Fibroblast of villous mesenchyme (primary cell): Measurements from ENCODE around the gene ABHD5. TPM values are rescaled to one million over a fixed set of nuclear protein-coding genes. Genes with fewer than 3 reads are reported as not detected.

Experiments
- DNase-seq: peaks from one replicate; pipeline ENCODE4 v3.0.0-alpha.2; 2010; ENCODE audit warnings: low read depth
- H3K4me3 ChIP-seq: 2 replicates; pipeline ENCODE4 v1.5.1; 2011; ENCODE audit warnings: low read depth, mild to moderate bottlenecking, low read length
- total RNA-seq: library from RNA; depleted of rRNA; stranded (reverse); fragments of >200 nt; gene quantifications from 2 replicates; pipeline ENCODE4 v1.2.3, GENCODE V29; 2012
- TF ChIP-seq, protein P1 (sequence below): IDR thresholded peaks from 2 replicates; pipeline ENCODE4 v1.5.1; 2012; ENCODE audit warnings: low read depth, mild to moderate bottlenecking, low read length; ENCODE audit not compliant: insufficient read depth

The ABHD5 gene
- total RNA-seq = 14.8 and 25.9 TPM in 2 replicates

DNA sequence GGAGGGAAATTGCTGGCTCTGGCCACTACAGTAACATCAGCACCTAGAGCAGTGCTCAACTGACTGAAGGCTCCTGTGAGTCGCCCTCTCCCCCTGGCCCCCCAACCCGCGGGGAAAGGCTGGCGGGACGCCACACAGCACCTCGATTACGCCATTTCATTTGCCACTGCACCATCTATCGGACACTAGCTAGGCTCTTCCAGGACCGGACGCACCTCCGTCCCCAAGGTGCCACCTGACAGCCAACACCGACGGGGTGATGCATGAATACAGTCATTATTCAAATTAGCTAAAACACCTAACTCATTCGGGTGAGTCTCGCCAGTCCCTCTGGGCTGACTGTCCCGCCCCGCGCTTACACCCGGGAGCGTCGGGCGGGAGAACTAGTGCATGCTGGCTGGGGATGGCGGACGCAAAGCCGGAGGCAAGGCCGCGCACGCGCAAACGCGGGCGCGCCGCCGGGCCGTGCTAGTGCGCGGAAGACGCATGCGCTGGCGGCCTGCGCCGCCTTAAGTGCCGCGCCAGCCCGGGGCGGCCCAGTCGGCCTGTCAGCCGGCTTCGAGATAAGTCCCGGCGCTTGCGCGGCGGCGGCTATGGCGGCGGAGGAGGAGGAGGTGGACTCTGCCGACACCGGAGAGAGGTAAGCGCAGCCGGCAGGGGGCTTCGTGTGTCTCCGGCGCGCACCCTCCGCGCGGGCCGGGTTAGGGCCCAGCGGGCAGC lies at the start of gene ABHD5:
Gene ABHD5 (plus strand): TSS at position 539 of the 720 bp plus-strand sequence. CDS start 55 bp downstream, at position 594.
- TF ChIP-seq, protein P1, sequence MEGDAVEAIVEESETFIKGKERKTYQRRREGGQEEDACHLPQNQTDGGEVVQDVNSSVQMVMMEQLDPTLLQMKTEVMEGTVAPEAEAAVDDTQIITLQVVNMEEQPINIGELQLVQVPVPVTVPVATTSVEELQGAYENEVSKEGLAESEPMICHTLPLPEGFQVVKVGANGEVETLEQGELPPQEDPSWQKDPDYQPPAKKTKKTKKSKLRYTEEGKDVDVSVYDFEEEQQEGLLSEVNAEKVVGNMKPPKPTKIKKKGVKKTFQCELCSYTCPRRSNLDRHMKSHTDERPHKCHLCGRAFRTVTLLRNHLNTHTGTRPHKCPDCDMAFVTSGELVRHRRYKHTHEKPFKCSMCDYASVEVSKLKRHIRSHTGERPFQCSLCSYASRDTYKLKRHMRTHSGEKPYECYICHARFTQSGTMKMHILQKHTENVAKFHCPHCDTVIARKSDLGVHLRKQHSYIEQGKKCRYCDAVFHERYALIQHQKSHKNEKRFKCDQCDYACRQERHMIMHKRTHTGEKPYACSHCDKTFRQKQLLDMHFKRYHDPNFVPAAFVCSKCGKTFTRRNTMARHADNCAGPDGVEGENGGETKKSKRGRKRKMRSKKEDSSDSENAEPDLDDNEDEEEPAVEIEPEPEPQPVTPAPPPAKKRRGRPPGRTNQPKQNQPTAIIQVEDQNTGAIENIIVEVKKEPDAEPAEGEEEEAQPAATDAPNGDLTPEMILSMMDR = peak; percentile 25
- DNase-seq = peak; percentile 95
- H3K4me3 ChIP-seq = peak within 1 kb of the TSS; percentile 82

DNA sequence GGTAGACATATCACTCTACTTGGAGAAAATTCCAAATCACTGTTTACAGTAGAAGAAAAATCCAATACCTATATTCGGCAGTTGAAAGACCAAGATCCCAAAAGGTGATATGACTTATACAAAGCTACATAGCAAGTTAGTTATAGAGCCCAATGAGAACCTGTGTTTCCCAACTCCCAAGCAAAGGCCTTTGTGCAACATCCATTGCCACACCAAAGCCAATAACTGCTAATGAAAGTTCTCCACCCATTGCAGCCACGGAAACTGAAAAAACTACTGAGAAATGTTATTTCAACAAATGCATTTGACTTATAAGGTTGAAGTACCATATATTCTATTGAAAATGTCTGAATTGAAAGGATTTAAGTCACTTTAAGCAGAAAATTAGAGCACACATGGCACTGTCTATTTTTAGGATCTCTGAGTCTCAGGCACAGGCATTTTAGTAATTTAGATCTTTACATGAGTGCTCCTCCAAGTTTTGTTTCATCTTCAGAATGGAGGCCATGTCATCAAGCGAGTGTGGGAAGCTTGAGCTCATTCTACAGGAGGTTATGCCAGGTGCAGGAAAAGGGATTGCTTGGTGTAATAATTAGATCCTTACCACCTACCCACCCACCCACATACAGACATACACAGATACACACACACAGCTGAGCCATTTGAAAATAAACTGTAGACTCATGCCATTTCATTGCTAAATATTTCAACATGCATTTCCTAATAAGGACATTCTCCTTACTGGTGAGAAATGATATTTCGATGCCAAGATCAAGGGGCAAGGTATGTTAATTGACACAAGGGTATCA lies 49.2 kb upstream of the ABHD5 start:
- TF ChIP-seq, protein P1 = no peak
- no peak for DNase-seq
- no peak overlapping the region for H3K4me3 ChIP-seq

DNA sequence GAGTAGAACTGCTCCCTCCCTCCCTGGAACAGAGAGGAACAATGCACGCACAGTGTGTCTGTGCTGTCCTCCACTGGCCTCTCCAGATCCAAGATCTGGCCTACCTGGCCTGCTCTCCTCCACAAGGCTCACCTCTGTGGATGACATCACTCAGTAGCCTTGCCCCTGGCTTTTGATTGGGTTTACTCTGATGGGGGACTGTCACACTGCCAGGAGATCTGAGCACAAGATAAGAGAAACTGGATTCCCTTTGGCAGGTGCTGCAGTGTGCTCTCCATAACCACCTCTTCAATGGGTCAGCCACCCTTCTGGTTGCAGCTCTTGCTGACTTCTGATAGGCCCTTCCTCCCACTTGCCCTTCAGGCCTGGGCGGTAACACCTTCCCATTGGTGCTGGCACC lies 46.3 kb upstream of the ABHD5 start:
- H3K4me3 ChIP-seq = no peak overlapping the region
- TF ChIP-seq, protein P1 = no peak
- no peak for DNase-seq

DNA sequence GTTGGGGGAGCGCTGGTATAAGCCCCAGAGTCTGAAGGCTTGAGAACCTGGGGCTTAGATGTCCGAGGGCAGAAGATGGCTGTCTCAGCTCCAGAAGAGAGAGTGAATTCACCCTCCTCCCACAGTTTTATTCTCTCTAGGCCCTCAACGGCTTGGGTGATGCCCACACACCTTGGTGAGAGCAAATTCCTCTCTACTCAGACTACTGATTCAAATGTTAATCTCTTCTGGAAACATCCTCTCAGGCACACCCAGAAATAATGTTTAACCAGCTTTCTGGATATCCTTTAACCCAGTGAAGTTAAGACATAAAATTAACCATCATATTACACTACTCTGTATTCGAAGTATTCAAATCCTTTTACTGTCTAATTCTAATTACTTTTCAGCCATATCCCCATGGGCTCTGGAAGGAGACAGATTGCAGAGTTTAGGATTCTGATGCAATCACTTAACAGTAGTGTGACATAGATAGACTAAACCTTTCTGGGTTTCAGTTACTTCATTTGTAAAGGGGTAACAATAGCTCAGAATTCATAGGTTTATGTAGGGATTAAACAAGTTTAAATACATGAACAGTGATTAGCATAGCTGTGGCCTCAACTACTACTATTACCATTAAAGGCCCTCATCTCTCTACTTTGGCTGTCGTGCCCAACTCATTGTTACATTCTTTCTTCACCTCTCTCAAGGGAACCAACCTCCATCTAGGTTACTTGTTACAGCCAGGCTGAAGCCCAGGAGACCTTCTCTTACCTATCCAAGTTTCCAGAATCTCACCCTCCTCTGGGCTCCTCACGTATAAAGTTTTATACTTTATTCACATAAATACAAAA lies 43.2 kb upstream of the ABHD5 start:
- H3K4me3 ChIP-seq = no peak overlapping the region
- no peak for DNase-seq
- TF ChIP-seq, protein P1 = no peak

DNA sequence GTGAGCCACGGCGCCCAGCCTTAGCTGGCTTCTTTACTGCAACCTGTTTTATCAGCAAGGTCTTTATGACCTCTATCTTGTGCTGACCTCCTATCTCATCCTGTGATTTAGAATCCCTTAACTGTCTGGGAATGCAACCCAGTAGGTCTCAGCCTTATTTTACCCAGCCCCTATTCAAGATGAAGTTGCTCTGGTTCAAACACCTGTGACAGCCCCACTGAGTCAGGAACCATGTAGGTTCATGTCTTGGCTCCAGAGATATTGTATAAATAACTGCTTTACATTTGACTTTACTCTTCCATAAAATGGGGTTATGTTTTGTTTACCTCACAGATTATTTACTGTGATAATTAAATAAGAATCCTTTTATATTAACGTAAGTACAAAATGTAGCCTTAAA lies 41.8 kb upstream of the ABHD5 start:
- DNase-seq = no peak
- no peak overlapping the region for H3K4me3 ChIP-seq
- TF ChIP-seq, protein P1 = no peak

DNA sequence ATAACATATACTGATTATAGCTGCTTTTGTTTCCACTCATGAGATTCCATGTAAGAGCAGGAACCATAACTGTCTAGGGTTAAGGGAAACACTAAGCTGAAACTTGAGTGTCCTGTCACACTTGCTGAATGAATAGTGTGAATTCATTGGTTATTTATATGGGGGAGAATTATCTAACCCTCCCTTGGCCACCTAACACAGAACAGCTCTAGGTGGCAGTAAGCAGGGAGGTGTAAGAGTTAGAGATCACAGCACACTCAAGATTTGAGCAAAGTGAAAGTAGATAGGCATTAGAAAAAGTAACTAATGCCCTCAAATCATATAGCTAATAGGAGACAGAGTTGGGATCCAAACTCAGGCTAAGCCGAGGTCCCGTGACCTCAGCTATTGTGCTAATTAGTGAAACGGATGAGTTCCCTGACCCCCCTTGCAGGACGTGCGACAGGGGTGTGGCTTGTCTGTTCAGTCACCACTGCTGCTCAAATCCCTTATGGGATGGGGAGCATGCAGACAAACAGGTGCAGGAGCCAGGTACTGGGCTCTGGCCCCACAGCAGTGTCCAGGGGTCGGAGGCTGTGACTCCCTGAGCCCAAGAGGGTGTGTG lies 41.3 kb upstream of the ABHD5 start:
- H3K4me3 ChIP-seq = peak overlapping the region; percentile 17
- TF ChIP-seq, protein P1 = no peak
- DNase-seq = no peak
